ENCODE data around the gene EMX1. TPM values are rescaled to one million over a fixed set of nuclear protein-coding genes. Genes with fewer than 3 reads are reported as not detected.

The EMX1 gene
- total RNA-seq, 4 donors from 2014 or later = 0.15 TPM; not detected in 3

DNA sequence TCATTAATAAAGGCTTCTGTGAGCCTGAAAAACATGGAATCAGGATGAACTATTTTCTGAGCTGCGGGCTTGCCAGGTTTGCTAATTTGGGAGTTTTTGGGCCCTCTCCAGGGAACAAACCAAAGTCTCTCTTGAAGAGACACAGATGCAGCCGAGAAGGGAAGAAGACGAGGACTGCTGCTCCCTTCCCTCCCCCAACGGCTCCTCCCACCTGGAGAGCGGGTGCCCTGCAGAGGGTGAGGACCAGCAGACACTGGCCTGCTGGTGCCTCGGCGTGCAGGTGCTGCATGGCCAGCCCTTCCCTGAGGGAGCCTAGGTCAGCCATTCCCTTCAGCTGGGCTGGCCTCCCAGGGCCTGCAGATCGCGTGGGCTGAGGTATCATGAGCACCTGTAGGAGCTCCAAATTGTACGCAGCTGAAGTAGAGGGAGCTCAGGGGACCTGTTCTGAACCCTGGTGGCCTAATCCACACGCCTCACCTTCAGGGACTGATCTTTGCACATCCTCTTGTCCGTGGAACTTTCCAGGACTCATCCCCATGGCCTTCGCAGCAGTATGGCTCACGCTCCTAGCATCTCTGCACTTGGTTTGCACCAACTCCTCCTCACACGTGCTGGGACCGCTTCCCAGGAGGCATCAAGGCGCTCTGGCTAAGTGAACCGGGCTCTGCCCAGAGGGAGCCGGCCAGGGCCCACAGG, 19.5 kb downstream of the EMX1 start:
- Histone ChIP-seq H3K27me3 (peaks cover 0 to 42% (median 0%) of the 10 kb centered on the region in 4 donors), H3K4me3 (no peak overlapping the region), H3K27ac (no peak overlapping the region), H3K4me1 (peaks cover 0 to 30% (median 6%) of the 10 kb centered on the region in 3 donors), H3K36me3 (no peaks in the 10 kb centered on the region), H3K9me3 (no peaks in the 10 kb centered on the region)
- 65 to 71% methylated on average over 11 of the region's 19 CpGs for WGBS, 2 donors
- intact Hi-C loops (cut with DNase I) = no loop called here
- TF ChIP-seq POLR2A (IDR thresholded peaks at IDR 0.05) = no peak
- TF ChIP-seq, protein P1, sequence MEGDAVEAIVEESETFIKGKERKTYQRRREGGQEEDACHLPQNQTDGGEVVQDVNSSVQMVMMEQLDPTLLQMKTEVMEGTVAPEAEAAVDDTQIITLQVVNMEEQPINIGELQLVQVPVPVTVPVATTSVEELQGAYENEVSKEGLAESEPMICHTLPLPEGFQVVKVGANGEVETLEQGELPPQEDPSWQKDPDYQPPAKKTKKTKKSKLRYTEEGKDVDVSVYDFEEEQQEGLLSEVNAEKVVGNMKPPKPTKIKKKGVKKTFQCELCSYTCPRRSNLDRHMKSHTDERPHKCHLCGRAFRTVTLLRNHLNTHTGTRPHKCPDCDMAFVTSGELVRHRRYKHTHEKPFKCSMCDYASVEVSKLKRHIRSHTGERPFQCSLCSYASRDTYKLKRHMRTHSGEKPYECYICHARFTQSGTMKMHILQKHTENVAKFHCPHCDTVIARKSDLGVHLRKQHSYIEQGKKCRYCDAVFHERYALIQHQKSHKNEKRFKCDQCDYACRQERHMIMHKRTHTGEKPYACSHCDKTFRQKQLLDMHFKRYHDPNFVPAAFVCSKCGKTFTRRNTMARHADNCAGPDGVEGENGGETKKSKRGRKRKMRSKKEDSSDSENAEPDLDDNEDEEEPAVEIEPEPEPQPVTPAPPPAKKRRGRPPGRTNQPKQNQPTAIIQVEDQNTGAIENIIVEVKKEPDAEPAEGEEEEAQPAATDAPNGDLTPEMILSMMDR (IDR thresholded peaks at IDR 0.05) = no peak
- DNase-seq = no peak

DNA sequence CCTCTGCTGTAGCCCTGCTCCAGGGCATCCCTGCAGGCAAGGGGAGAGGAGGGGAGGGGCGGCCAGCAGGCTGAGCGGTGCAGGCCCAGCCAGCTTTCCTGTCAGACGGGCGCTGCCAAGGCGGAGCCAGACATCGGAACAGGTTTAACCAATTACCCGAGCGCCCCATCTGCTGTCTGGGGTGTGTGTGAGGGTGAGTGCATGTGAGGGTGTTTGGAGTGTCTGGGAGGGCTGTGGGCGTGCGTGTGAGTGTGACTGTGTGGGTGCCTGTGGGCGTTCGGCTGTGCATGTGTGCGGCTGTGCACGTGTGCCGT, 20.0 kb downstream of the EMX1 start:
- intact Hi-C loops (cut with DNase I) = no loop called here
- H3K27ac ChIP-seq = no peak overlapping the region
- peaks cover 0 to 37% (median 0%) of the 10 kb centered on the region in 4 donors for H3K27me3 ChIP-seq
- TF ChIP-seq POLR2A (IDR thresholded peaks at IDR 0.05) = no peak
- TF ChIP-seq, protein P1 (IDR thresholded peaks at IDR 0.05) = no peak
- no peak overlapping the region for H3K4me3 ChIP-seq
- no peak for DNase-seq
- no peaks in the 10 kb centered on the region for H3K9me3 ChIP-seq
- 12 to 47% methylated on average over 5 to 7 of the region's 15 CpGs for WGBS, 2 donors
- H3K4me1 ChIP-seq = peaks cover 0 to 30% (median 6%) of the 10 kb centered on the region in 3 donors
- H3K36me3 ChIP-seq = peaks cover 0 to under 1% (median 0%) of the 10 kb centered on the region in 3 donors

DNA sequence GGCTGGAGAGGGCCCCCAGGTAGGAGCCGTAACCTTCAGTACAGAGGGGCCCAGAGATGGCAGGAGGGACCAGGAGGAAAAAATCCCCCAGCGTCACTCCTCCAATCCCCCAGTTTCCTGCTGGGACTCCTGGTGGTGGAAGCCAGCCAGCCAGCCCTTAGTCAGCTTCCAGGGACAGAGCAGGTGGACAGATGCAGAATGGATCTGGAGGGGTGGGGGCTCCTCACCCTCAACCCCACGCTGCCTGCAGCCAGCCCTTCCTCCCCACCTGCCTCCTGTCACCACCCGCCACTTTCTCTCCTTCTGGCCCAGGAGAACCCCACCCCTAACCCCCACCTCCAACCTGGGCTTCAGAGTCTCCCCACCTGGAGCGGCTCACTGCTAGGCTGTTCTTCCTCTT, 21.1 kb downstream of the EMX1 start:
- no peak for TF ChIP-seq POLR2A (IDR thresholded peaks at IDR 0.05)
- TF ChIP-seq, protein P1 (IDR thresholded peaks at IDR 0.05) = no peak

DNA sequence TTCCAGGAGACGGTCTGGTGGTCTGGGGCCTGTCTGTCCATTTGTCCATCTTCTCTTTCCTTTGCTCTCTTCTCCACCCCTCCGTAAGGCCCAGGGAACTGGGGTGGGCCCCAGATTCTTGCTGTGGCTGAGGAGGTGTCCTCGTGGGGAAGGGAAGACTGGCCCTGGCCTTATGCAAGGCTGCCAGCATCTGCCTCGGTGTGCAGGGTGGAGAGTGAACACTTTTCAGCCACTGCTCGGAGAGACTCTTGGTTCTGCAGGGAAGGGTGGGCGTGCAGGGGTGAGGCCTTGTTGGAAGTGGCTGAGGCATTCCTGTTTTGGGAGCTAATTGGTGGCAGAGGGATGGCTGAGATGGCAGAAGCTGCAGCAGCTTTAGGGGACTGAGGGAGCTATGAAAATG, 23.0 kb downstream of the EMX1 start:
- Histone ChIP-seq H3K36me3 (peaks cover 0 to 21% (median 0%) of the 10 kb centered on the region in 3 donors), H3K4me3 (no peak overlapping the region), H3K9me3 (no peaks in the 10 kb centered on the region), H3K4me1 (peaks cover 0 to 18% (median 6%) of the 10 kb centered on the region in 3 donors), H3K27me3 (peaks cover 0 to 7% (median 0%) of the 10 kb centered on the region in 4 donors), H3K27ac (no peak overlapping the region)
- intact Hi-C loops (cut with DNase I) = no loop called here
- TF ChIP-seq, protein P1 (IDR thresholded peaks at IDR 0.05) = no peak
- TF ChIP-seq POLR2A (IDR thresholded peaks at IDR 0.05) = no peak
- DNase-seq = no peak
- 44 to 87% methylated on average over 1 to 3 of the region's 6 CpGs for WGBS, 2 donors

More for the DNA sequence above, 21.1 kb downstream of the EMX1 start:
- no peak for DNase-seq
- H3K9me3 ChIP-seq = no peaks in the 10 kb centered on the region
- H3K4me1 ChIP-seq = peaks cover 0 to 30% (median 6%) of the 10 kb centered on the region in 3 donors
- intact Hi-C loops (cut with DNase I) = no loop called here
- no peak overlapping the region for H3K4me3 ChIP-seq
- peaks cover 0 to 12% (median 0%) of the 10 kb centered on the region in 3 donors for H3K36me3 ChIP-seq
- WGBS, 2 donors = 52 to 77% methylated on average over 4 to 5 of the region's 5 CpGs
- no peak overlapping the region for H3K27ac ChIP-seq
- H3K27me3 ChIP-seq = peaks cover 0 to 27% (median 0%) of the 10 kb centered on the region in 4 donors

DNA sequence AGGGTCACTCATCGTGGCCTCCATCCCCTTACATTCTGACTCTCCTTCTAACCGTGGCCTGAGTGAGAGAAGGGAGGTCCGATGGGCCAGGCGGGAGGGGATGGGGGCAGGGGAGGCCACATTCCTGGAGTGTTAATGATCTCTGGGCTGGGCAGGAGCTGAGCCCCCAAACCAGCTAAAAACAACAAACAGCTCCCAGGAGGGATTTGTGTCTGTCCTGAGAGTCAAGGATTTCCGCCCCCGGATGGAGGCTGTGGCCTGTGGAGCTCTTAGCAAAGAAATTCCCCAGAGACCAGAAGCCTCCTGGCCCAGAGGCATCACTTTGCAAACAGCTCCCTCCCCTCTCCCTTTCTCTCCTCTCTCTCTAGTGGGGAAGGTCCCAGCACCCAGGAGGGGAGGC, 23.5 kb downstream of the EMX1 start:
- Histone ChIP-seq H3K4me3 (no peak overlapping the region), H3K36me3 (peaks cover 0 to 21% (median 0%) of the 10 kb centered on the region in 3 donors), H3K27me3 (peaks cover 0 to 3% (median 0%) of the 10 kb centered on the region in 4 donors), H3K9me3 (no peaks in the 10 kb centered on the region), H3K4me1 (peaks cover 0 to 17% (median 6%) of the 10 kb centered on the region in 3 donors), H3K27ac (no peak overlapping the region)
- intact Hi-C loops (cut with DNase I) = no loop called here
- TF ChIP-seq, protein P1 (IDR thresholded peaks at IDR 0.05) = no peak
- TF ChIP-seq POLR2A (IDR thresholded peaks at IDR 0.05) = no peak
- 76 to 87% methylated on average over 4 to 5 of the region's 6 CpGs for WGBS, 2 donors
- DNase-seq = no peak

All from esophagus squamous epithelium (tissue), 5 donors.